ENCODE results near the gene ULBP1.
A peak's percentile ranks its signal among the peaks of the same experiment; 100 is the strongest.

GRCh38 chr6:149939356-149939648, 24.4 kb upstream of the ULBP1 start:
- TF ChIP-seq CTCF (IDR thresholded peaks at IDR 0.05; ENCODE audit: poor library complexity) (no peak), EZH2 (IDR thresholded peaks at IDR 0.05; ENCODE audit: borderline replicate concordance) (no peak), EZH2phosphoT487 (IDR thresholded peaks at IDR 0.05; ENCODE audit: low read depth, severe bottlenecking, unreplicated experiment) (peak; percentile 55)

Measured in hepatocyte (in vitro differentiated cells).